Lung (tissue), 12 donors: Measurements from ENCODE around the gene DGCR2. TPM values are rescaled to one million over a fixed set of nuclear protein-coding genes. Genes with fewer than 3 reads are reported as not detected.
A peak's percentile ranks its signal among the peaks of the same experiment; 100 is the strongest.

Experiments used
- ATAC-seq: fragments of 200-7000 bp; cut with Tn5 transposase; one replicate; pipeline ENCODE4 v1.9.1; 2020; ENCODE audit warnings: moderate number of reproducible peaks; ENCODE audit not compliant: insufficient read depth, low FRiP score
- DNase-seq, 3 donors: peaks; one replicate each; pipeline ENCODE4 v3.0.0-alpha.2; 2013 to 2017
- H3K27ac ChIP-seq, 2 donors: one replicate each; pipeline ENCODE4 v1.5.1; 2013; ENCODE audit warnings: mild to moderate bottlenecking in 2 of 2, moderate library complexity in 2 of 2, control low read depth in 1 of 2, inconsistent platforms in 1 of 2, low read depth in 1 of 2, low read length in 1 of 2
- H3K27me3 ChIP-seq, 3 donors: one replicate each; pipeline ENCODE4 v1.5.1; 2013; ENCODE audit warnings: low read length in 2 of 3; ENCODE audit not compliant: control insufficient read depth in 3 of 3, insufficient read depth in 3 of 3
- H3K36me3 ChIP-seq, 4 donors: one replicate each; pipeline ENCODE4 v1.5.1; 2013; ENCODE audit warnings: low read length in 4 of 4, mild to moderate bottlenecking in 1 of 4, moderate library complexity in 1 of 4; ENCODE audit not compliant: control insufficient read depth in 4 of 4, insufficient read depth in 4 of 4
- H3K4me1 ChIP-seq, 5 donors: one replicate each; pipeline ENCODE4 v1.5.1; 2013; ENCODE audit warnings: low read length in 5 of 5, mild to moderate bottlenecking in 2 of 5, moderate library complexity in 1 of 5; ENCODE audit not compliant: control insufficient read depth in 5 of 5, insufficient read depth in 5 of 5
- H3K4me3 ChIP-seq: one replicate; pipeline ENCODE4 v1.5.1; 2013; ENCODE audit warnings: mild to moderate bottlenecking, control low read depth, moderate library complexity
- H3K9ac ChIP-seq, 2 donors: one replicate each; pipeline ENCODE4 v1.5.1; 2013; ENCODE audit warnings: low read length in 2 of 2, control low read depth in 1 of 2; ENCODE audit not compliant: insufficient read depth in 1 of 2
- H3K9me3 ChIP-seq, 4 donors: one replicate each; pipeline ENCODE4 v1.5.1; 2013; ENCODE audit warnings: low read length in 3 of 4, mild to moderate bottlenecking in 1 of 4, moderate library complexity in 1 of 4; ENCODE audit not compliant: control insufficient read depth in 4 of 4, insufficient read depth in 3 of 4
- CTCF ChIP-seq: IDR thresholded peaks from 2 replicates; pipeline ENCODE4 v1.5.1; 2012; ENCODE audit warnings: mild to moderate bottlenecking; ENCODE audit errors: control extremely low read depth, extremely low read depth
- WGBS, 2 donors: extraction: QIAGEN DNeasy Blood & Tissue Kit; methylation state at CpG; one replicate each; pipeline ENCODE4 v1.1.7; 2013; 5-methylcytosine and 5-hydroxymethylcytosine counted together
- polyA plus RNA-seq, 2 donors: library from polyadenylated mRNA; stranded (reverse); fragments of 200-250 nt; gene quantifications; one replicate each; pipeline ENCODE4 v1.2.1, GENCODE V29; 2013
- total RNA-seq, 2 donors: library from RNA; depleted of rRNA in 1 of 2; stranded (reverse); fragments of >200 nt in 1 of 2; gene quantifications; one replicate each; pipeline ENCODE4 v1.2.1, GENCODE V29; 2014 to 2021
- donor health status: control.
- donor health status: control.
- donor health status: Bipolar disorder and iron deficiency.
- donor health status: healthy.
- donor health status: DM: yes; HTN: yes; CAD: no.

The DGCR2 gene
- total and polyA plus RNA-seq, 4 donors, result 40.4 to 77.4 (median 50.5) TPM

DNA sequence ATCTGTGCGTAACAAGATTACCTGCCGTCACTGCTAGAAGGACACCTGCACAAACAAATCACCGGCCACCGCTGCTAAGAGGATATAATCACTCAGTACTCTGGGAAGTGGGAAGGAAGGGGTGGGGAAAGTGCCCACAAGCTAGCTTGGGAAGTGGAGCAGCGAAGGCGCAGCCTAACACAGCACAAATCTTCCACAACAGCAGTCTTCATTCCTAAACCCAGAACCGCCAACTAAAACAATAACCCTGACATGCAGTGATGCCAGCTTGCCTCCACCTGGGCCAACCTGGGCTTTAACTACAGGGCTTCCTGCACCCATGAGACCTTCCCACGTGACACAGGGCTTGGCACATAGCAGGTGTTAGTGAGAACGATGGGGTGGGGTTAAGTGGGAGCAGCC is 5.1 kb downstream of the DGCR2 start:
- Histone ChIP-seq H3K4me1 (peaks cover 4 to 45% (median 20%) of the 10 kb centered on the region in 5 donors), H3K36me3 (no peaks in the 10 kb centered on the region), H3K27ac (peak overlapping the region in 1 of 2 donors; percentile 75), H3K4me3 (no peak overlapping the region), H3K27me3 (no peaks in the 10 kb centered on the region), H3K9me3 (no peaks in the 10 kb centered on the region), H3K9ac (no peak overlapping the region)
- DNase-seq, result no peak
- TF ChIP-seq CTCF, result no peak
- WGBS, 2 donors, result 56 to 69% methylated on average over 9 of the region's 9 CpGs
- no peak for ATAC-seq

- H3K27me3 ChIP-seq, result no peaks in the 10 kb centered on the region
- H3K9ac ChIP-seq, result no peak overlapping the region
- TF ChIP-seq CTCF, result no peak
- ATAC-seq (no peak), DNase-seq (no peak)
- peaks cover 4 to 47% (median 19%) of the 10 kb centered on the region in 5 donors for H3K4me1 ChIP-seq
- WGBS, 2 donors, result 76 to 78% methylated on average over 4 of the region's 4 CpGs
- no peaks in the 10 kb centered on the region for H3K9me3 ChIP-seq
- no peak overlapping the region for H3K4me3 ChIP-seq
- H3K36me3 ChIP-seq, result peaks cover 0 to 2% (median 0%) of the 10 kb centered on the region in 4 donors
- no peak overlapping the region for H3K27ac ChIP-seq
Observed at GRCh38 chr22:19115628-19116027, 6.6 kb downstream of the DGCR2 start.

DNA sequence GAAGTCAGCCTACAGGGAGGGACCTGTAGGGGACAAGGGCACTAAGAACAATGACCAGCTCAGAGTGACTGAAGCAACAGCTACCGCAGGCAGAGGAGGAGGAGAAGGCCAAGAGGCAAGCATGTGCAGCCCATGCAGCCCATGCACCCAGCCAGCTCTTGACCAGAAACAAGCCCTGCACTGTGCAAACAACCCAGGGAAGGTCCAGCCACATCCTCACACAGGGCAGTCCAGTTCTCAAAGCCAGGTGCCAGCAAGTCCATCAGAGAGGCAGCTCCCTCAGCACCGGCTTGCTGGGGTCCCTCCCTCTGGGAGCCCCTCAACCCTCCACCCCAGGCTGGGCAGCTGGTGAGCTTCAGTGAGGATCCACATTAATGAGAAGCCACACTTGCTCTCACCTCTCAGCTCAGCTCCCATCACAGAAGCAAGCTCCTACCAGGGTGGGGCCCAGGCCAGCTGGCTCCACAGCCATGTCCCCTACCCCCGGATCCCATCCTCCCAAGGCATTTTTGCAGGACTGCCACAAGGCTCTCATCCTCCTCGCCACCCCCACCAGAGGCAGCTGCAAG is 7.1 kb downstream of the DGCR2 start:
- Histone ChIP-seq H3K4me1 (peaks cover 5 to 45% (median 15%) of the 10 kb centered on the region in 5 donors), H3K4me3 (no peak overlapping the region), H3K27me3 (no peaks in the 10 kb centered on the region), H3K9me3 (no peaks in the 10 kb centered on the region), H3K27ac (no peak overlapping the region), H3K36me3 (peaks cover 0 to 2% (median 0%) of the 10 kb centered on the region in 4 donors), H3K9ac (no peak overlapping the region)
- 92 to 95% methylated on average over 4 of the region's 4 CpGs for WGBS, 2 donors
- TF ChIP-seq CTCF, result no peak
- ATAC-seq, result no peak
- DNase-seq, result no peak

DNA sequence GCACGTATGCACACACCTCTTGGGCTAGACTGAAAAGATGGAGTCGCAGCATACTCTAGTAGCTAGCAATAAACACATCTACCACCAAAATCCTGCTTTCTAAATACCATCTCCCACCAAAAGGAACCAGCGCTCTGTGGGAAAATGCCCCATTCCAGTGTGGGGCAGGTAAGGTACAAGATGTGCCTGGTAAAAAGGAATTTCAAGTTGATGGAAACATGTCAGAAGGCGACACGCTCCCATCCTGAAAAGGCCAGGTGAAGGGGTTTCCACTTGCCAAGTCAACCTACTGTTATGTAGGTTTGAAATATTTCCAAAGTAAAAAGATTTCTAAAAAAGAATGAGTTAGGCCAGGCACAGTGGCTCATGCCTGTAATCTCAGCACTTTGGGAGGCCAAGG is 8.8 kb downstream of the DGCR2 start:
- no peak for DNase-seq
- Histone ChIP-seq H3K36me3 (peaks cover 0 to 2% (median 0%) of the 10 kb centered on the region in 4 donors), H3K9ac (no peak overlapping the region), H3K4me3 (no peak overlapping the region), H3K27me3 (no peaks in the 10 kb centered on the region), H3K27ac (no peak overlapping the region), H3K4me1 (peaks cover 14 to 36% (median 15%) of the 10 kb centered on the region in 5 donors), H3K9me3 (no peaks in the 10 kb centered on the region)
- 97 to 98% methylated on average over 5 of the region's 5 CpGs for WGBS, 2 donors
- ATAC-seq, result no peak
- TF ChIP-seq CTCF, result no peak
